Type B pancreatic cell (in vitro differentiated cells): Measurements from ENCODE around the gene PHAF1. TPM values are rescaled to one million over a fixed set of nuclear protein-coding genes. Genes with fewer than 3 reads are reported as not detected.

ENCODE experiments used
- DNase-seq: peaks from one replicate; pipeline ENCODE4 v3.0.0; 2021; ENCODE audit warnings: mixed read lengths; ENCODE audit not compliant: unreplicated experiment; ENCODE audit errors: extremely low spot score
- H3K27ac Mint-ChIP-seq: 2 replicates; pipeline ENCODE4 v1.8.0; 2021; ENCODE audit warnings: mild to moderate bottlenecking, mixed read lengths
- H3K27me3 Mint-ChIP-seq: 2 replicates; pipeline ENCODE4 v1.8.0; 2021; ENCODE audit warnings: mixed read lengths
- H3K36me3 Mint-ChIP-seq: 2 replicates; pipeline ENCODE4 v1.8.0; 2021; ENCODE audit warnings: mixed read lengths
- H3K4me1 Mint-ChIP-seq: one replicate; pipeline ENCODE4 v1.8.0; 2021; ENCODE audit warnings: mixed read lengths; ENCODE audit not compliant: unreplicated experiment
- H3K4me3 Mint-ChIP-seq: 2 replicates; pipeline ENCODE4 v1.8.0; 2021; ENCODE audit warnings: mild to moderate bottlenecking, mixed read lengths
- H3K9me3 Mint-ChIP-seq: 2 replicates; pipeline ENCODE4 v1.8.0; 2021; ENCODE audit warnings: mixed read lengths
- total RNA-seq: library from RNA; stranded (reverse); gene quantifications from 2 replicates; pipeline ENCODE4 v1.2.1, GENCODE V29; 2021; ENCODE audit warnings: low replicate concordance
- TF ChIP-seq, protein P1 (sequence below): fragments of 200-600 bp; sonication (generic); conservative IDR thresholded peaks from 2 replicates; pipeline ENCODE4 v1.5.0; 2021; ENCODE audit warnings: antibody characterized with exemption, mild to moderate bottlenecking

The PHAF1 gene
- total RNA-seq, 1 donor from 2014 or later = 22.8 TPM

DNA sequence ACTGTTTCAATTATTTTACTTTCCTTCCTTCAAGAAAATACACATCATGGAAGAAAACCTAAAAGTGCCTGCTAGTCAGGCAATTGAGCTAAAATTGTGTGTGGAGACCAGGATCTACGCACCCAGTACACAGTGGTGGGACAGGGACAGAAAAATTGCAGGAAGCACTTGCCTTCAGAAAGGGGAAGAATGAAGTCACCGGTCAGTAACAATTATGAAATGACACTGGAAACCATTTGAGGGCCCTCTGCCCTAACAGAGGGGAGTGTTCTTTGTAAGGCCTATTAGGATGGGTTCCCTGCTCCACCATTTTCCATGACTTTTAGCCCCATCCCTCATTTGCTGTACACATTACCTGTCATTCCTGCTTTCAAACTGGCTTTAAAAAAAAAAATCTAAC, 4.5 kb upstream of the PHAF1 start:
- Mint-ChIP-seq H3K36me3 (no peaks in the 10 kb centered on the region), H3K4me3 (peak overlapping the region; percentile 40), H3K27ac (no peak overlapping the region), H3K9me3 (no peaks in the 10 kb centered on the region), H3K27me3 (no peaks in the 10 kb centered on the region), H3K4me1 (peaks cover 14% of the 10 kb centered on the region)
- no peak for DNase-seq
- TF ChIP-seq, protein P1, sequence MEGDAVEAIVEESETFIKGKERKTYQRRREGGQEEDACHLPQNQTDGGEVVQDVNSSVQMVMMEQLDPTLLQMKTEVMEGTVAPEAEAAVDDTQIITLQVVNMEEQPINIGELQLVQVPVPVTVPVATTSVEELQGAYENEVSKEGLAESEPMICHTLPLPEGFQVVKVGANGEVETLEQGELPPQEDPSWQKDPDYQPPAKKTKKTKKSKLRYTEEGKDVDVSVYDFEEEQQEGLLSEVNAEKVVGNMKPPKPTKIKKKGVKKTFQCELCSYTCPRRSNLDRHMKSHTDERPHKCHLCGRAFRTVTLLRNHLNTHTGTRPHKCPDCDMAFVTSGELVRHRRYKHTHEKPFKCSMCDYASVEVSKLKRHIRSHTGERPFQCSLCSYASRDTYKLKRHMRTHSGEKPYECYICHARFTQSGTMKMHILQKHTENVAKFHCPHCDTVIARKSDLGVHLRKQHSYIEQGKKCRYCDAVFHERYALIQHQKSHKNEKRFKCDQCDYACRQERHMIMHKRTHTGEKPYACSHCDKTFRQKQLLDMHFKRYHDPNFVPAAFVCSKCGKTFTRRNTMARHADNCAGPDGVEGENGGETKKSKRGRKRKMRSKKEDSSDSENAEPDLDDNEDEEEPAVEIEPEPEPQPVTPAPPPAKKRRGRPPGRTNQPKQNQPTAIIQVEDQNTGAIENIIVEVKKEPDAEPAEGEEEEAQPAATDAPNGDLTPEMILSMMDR = no peak

DNA sequence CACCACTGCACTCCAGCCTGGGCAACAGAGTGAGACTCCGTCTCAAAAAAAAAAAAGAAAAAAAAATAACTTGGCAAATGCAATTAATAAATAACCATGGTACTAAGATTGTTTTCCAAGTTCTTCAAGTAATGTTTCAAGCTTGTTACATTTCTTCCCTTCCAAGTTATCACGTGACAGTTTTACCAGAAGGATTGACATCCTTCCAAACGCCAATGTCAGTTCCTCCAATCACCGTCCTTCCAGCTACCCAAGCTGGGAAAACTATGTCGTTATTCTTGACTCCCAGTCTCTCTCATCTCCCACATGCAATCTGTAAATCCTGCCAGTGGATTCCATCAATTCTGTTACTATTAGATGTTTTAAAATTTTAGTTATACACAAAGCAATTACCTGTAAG, 3.9 kb upstream of the PHAF1 start:
- TF ChIP-seq, protein P1 = no peak
- Mint-ChIP-seq H3K9me3 (no peaks in the 10 kb centered on the region), H3K36me3 (no peaks in the 10 kb centered on the region), H3K4me3 (no peak overlapping the region), H3K4me1 (peaks cover 15% of the 10 kb centered on the region), H3K27ac (no peak overlapping the region), H3K27me3 (no peaks in the 10 kb centered on the region)
- DNase-seq = no peak

DNA sequence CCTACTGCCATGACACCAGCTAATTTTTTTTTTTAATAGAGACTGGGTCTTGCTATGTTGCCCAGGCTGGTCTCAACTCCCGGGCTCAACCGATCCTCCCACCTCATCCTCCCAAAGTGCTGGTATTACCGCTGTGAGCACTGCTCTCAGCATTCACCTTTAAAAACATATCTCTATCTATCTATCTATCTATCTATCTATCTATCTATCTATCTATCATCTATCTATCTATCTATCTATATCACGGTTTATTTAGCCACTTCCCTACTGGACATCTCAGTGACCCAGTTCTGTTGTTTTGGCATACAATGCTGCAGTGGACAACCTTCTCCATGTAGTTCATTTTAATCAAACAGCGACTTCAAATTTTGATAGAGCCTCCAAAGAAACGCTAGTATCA, 1.3 kb upstream of the PHAF1 start:
- H3K27ac Mint-ChIP-seq = no peak overlapping the region
- TF ChIP-seq, protein P1 = no peak
- peaks cover 6% of the 10 kb centered on the region for H3K36me3 Mint-ChIP-seq
- DNase-seq = no peak
- H3K4me1 Mint-ChIP-seq = peaks cover 27% of the 10 kb centered on the region
- H3K27me3 Mint-ChIP-seq = no peaks in the 10 kb centered on the region
- no peak overlapping the region for H3K4me3 Mint-ChIP-seq
- H3K9me3 Mint-ChIP-seq = no peaks in the 10 kb centered on the region

DNA sequence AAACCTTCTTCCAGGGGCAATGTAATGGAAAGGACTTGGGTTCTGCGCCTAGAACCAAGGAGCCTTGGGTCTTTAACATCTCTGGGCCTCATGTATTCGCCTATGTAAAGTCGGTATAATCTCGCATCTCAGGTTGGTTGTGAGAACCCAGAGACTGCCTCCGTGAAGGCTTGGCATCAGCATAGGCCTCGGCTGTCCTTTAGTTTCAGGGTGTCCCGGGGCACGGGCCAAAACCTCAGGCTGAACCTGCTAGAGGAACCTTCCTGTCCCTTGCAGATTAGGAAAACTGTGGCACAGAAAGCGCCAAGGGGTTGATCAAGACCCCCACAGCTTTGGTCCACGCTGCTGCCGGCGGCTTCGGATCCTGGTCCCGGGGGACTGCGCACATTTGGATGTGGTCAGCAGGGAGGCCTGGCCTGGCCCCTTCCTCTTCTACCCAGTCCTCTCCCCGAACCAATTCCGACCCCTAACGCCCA, 772 bp upstream of the PHAF1 start:
- Mint-ChIP-seq H3K4me1 (peaks cover 27% of the 10 kb centered on the region), H3K27me3 (no peaks in the 10 kb centered on the region), H3K9me3 (no peaks in the 10 kb centered on the region), H3K36me3 (peaks cover 6% of the 10 kb centered on the region), H3K27ac (peak overlapping the region; percentile 96), H3K4me3 (peak overlapping the region; percentile 98)
- TF ChIP-seq, protein P1 = no peak
- DNase-seq = no peak

DNA sequence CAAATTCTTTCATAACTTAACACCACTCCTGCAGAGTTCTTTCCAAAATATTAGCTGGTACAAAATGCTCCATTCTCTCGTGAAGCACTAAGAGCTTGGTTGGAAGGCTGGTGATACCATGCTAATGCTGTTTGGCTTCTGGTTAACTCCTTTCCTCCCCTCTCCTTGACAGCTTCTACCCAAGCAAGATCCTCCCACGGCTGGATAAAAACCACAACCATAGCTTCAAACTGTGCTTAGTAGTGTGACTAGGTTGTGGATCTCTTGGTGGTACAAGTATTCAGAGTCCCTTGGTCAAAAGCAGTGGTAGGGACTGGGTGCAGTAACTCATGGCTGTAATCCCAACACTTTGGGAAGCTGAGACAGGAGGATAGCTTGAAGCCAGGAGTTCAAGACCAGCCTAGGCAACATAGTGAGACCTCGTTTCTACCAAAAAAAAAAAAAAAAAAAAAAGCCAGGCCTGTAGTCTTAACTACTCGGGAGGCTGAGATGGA, 2.3 kb downstream of the PHAF1 start:
- peaks cover 19% of the 10 kb centered on the region for H3K4me1 Mint-ChIP-seq
- TF ChIP-seq, protein P1 = no peak
- peaks cover 6% of the 10 kb centered on the region for H3K36me3 Mint-ChIP-seq
- H3K4me3 Mint-ChIP-seq = no peak overlapping the region
- no peak for DNase-seq
- peak overlapping the region; percentile 96 for H3K27ac Mint-ChIP-seq
- H3K9me3 Mint-ChIP-seq = no peaks in the 10 kb centered on the region
- H3K27me3 Mint-ChIP-seq = no peaks in the 10 kb centered on the region
